ENCODE data around the gene TMEM233.

DNA sequence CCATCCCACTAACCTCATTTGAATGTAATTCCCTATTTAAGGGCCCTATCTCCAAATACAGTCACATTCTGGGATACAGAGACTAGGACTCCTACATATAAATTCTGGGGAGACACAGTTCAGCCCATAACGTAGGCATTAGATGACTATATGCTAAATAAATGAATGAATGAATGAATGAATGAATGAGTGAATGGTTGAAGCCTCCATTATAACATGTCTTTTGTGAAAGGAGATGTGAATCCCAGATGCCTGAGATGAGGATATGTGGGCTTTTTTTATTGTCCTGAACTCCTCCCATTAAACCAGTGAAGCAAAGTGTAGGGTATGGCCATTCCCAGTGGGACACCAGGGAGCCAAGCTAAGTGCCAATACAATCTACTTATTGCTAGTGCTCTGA is 20.5 kb upstream of the TMEM233 start:
- TF ChIP-seq POLR2AphosphoS5 (IDR thresholded peaks at IDR 0.05; ENCODE audit: borderline replicate concordance, low read depth, low read length) (no peak), EZH2 (IDR thresholded peaks at IDR 0.05) (no peak), FOXP2 (optimal IDR thresholded peaks at IDR 0.05; ENCODE audit: control extremely low read depth, extremely low read length, insufficient read depth) (no peak)

Measured in SK-N-MC (cell line).